ENCODE measurements around the gene CCDC121.

Gene CCDC121

DNA sequence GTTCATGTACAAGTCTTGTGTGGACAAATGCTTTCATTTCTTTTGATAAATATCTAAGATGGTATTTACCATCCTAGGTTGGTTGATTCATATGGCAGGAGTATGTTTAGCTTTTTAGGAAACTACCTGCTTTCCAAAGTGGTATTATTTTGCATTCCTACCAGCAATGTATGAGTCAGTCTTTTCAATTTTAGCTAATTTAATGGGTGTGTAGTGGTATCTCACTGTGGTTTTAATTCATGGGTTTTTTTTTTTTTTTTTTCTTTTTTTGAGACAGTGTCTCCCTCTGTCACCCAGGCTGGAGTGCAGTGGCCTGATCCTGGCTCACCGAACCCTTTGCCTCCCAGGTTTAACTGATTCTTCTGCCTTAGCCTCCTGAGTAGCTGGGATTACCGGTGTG is 41.8 kb downstream of the CCDC121 start:
- TF ChIP-seq, protein P1, sequence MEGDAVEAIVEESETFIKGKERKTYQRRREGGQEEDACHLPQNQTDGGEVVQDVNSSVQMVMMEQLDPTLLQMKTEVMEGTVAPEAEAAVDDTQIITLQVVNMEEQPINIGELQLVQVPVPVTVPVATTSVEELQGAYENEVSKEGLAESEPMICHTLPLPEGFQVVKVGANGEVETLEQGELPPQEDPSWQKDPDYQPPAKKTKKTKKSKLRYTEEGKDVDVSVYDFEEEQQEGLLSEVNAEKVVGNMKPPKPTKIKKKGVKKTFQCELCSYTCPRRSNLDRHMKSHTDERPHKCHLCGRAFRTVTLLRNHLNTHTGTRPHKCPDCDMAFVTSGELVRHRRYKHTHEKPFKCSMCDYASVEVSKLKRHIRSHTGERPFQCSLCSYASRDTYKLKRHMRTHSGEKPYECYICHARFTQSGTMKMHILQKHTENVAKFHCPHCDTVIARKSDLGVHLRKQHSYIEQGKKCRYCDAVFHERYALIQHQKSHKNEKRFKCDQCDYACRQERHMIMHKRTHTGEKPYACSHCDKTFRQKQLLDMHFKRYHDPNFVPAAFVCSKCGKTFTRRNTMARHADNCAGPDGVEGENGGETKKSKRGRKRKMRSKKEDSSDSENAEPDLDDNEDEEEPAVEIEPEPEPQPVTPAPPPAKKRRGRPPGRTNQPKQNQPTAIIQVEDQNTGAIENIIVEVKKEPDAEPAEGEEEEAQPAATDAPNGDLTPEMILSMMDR (IDR thresholded peaks at IDR 0.05), result no peak
- TF ChIP-seq ZFX (IDR thresholded peaks at IDR 0.05; ENCODE audit: borderline replicate concordance), result no peak
- no peak overlapping the region for H3K27ac ChIP-seq

DNA sequence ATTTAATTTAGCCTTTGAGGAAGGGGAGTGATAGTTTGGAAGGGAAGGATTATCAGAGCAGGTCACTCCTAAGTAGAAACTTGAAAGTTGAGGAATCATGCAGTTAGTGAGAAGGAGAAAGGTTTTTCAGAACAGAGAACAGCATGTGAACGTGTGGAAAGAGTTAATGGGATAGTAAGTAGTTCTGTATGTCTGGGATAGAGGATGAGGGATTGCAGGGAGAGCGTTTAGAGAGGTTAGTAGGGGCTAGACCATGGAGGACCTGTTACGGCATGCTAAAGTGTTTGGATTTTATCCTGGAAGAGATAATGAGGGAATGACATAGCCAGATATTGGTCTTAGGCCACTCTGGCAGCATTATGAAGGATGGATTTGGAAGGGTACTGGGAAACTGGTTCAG is 44.2 kb downstream of the CCDC121 start:
- TF ChIP-seq, protein P1 (IDR thresholded peaks at IDR 0.05), result no peak
- no peak for TF ChIP-seq ZFX (IDR thresholded peaks at IDR 0.05; ENCODE audit: borderline replicate concordance)
- no peak overlapping the region for H3K27ac ChIP-seq

DNA sequence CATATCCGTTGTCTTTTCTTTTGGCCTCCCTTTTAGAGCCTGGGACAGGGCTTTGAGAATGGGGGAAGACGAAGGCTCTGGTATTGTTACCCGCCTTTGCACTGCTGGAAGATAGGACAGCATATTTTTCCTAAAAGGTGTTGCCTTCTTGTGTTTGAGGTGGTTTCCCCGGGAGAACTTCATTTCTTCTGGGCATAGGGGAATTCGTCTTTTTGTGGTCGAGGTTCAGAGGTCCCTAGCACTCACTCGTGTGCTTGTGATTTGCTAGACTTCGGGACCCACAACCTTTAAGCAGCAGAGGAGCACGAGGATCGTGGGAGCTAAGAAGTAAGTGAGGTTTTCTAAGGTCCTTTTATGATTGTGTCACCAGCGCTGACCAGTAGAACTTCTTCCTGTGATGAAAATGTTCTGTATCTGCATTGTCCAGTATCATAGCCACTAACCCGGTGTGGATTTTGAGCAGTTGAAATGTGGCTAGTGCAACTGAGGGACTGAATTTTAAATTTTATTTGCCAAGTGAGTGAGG is 45.4 kb downstream of the CCDC121 start:
- TF ChIP-seq, protein P1 (IDR thresholded peaks at IDR 0.05), result no peak
- TF ChIP-seq ZFX (IDR thresholded peaks at IDR 0.05; ENCODE audit: borderline replicate concordance), result no peak
- peak overlapping the region; percentile 71 for H3K27ac ChIP-seq

DNA sequence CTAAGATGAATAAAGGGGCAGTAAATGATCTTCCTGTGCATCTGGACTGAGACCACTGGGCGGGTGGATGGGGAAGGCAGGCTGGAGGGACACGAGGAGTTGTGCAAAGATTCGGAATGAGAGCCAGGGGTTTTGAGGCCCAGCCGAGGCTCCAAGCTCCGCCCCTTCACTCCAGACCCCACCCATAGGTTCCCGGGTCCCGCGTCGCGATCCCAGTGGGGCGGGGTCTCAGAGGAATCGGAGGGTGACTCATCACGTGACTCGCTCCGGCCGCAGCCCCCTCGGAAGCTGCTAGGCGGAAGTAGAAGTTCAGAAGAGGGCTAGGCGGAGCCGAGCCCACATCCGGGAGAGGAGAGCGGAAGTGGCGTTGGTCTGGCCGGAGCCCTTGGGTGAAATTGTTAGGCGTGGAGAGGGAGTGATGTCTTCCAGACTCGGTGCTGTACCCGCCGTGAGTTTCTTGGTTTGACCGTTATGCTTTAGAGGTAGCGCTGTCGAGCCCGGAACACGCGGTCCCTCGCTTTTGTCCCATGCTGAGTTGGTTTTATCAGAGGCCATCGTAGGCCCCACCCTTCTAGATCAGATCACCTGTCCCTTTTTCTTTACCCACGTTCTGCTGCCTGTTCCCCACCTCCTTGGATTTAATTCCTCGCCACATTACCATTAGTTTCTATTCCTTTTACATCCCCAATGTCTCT is 46.0 kb downstream of the CCDC121 start, which contains the start of gene ZNF512:
TSS of gene ZNF512 (plus strand) at position 348 of the 695 bp plus-strand sequence. CDS start at position 419, 71 bp downstream.
- peak within 1 kb of the TSS; percentile 71 for H3K27ac ChIP-seq
- TF ChIP-seq, protein P1 (IDR thresholded peaks at IDR 0.05), result no peak
- no peak for TF ChIP-seq ZFX (IDR thresholded peaks at IDR 0.05; ENCODE audit: borderline replicate concordance)

DNA sequence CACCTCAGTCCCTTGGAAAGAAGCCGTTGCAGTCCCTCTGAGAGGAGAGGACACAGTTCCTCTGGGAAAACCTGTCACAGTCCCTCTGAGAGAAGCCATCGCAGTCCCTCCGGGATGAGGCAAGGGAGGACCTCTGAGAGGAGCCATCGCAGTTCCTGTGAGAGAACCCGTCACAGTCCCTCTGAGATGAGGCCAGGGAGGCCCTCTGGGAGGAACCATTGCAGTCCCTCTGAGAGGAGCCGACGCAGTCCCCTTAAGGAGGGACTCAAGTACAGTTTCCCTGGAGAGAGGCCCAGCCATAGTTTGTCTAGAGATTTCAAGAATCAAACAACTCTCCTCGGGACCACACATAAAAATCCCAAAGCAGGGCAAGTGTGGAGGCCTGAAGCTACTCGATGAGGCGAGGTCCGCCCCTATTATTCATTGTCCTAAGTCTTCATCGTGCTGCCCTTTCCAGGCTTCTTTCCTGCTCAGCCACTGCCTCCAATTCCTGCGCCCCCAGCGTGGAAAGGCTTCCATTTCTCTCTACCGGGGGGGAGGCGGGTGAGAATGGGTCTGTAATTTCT is 46.6 kb downstream of the CCDC121 start:
- peak overlapping the region; percentile 71 for H3K27ac ChIP-seq

DNA sequence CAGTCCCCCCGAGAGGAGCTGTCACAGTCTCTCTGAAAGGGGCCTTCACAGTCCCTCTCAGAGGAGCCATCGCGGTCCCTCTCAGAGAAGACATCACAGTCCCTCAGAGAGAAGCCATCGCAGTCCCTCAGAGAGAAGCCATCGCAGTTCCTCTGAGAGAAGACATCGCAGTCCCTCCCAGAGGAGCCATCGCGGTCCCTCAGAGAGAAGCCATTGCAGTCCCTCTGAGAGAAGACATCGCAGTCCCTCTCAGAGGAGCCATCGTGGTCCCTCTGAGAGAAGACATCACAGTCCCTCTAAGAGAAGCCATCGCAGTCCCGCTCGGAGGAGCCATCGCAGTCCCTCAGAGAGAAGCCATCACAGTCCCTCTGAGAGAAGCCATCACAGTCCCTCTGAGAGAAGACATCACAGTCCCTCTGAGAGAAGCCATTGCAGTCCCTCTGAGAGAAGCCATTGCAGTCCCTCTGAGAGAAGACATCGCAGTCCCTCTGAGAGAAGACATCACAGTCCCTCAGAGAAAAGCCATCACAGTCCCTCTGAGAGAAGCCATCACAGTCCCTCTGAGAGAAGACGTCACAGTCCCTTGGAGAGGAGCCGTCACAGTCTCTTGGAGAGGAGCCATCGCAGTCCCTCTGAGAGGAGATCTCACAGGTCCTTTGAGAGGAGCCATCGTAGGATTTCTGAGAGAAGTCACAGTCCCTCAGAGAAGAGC is 47.2 kb downstream of the CCDC121 start:
- H3K27ac ChIP-seq, result no peak overlapping the region
- TF ChIP-seq, protein P1 (IDR thresholded peaks at IDR 0.05), result no peak
- no peak for TF ChIP-seq ZFX (IDR thresholded peaks at IDR 0.05; ENCODE audit: borderline replicate concordance)

More for the DNA sequence above, 46.6 kb downstream of the CCDC121 start:
- TF ChIP-seq ZFX (IDR thresholded peaks at IDR 0.05; ENCODE audit: borderline replicate concordance), result no peak
- TF ChIP-seq, protein P1 (IDR thresholded peaks at IDR 0.05), result no peak
